ENCODE data around the gene C4orf17.

Gene C4orf17

DNA sequence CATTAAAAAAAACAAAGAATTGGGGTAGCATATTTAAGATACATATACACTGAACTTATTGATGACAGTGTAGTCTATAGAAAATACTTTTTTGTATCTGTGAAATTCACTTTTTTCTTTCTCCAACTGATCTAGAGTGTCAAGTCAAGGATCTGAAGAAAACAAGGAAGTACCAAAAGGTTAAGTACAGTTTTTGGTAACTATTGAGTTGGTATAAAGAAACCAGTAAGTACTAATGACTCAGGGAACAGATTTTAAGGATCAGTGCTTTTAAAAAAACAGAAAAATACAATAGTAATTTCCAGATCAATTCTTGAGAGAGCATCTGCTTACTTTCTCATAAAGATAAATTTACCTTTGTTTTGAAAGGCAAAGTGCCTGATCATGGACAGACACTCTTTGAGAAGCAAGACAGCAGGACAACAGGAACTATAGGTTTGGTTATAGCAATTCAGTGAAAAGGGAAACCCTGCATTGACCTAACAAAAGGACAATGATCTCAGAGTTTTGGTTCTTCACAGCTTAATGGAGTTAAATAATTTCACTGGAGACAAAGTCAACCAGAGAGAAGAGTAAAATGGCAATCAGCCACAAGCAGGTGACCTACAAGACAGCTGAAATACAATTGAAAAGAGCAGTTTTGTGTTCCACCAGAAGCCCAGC, 29.6 kb downstream of the C4orf17 start:
- no peak for DNase-seq

DNA sequence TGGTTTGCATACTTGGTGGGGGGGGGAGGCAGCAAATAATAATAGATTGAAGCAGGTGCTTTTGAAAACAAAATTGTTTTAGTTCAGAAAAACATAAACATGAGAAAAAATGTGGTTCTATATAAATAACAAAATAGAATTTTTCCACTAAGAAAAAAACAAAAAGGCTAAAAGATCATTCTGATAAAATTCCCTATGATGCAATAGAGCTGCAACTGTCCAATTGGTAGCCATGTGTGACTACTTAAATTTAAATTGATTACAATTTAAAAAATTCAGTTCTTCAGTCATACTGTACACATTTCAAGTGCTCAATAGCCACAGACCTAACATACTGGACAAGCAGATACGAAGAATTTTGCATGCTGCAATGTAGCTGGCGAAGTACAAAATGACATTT, 42.1 kb downstream of the C4orf17 start:
- DNase-seq, result no peak

DNA sequence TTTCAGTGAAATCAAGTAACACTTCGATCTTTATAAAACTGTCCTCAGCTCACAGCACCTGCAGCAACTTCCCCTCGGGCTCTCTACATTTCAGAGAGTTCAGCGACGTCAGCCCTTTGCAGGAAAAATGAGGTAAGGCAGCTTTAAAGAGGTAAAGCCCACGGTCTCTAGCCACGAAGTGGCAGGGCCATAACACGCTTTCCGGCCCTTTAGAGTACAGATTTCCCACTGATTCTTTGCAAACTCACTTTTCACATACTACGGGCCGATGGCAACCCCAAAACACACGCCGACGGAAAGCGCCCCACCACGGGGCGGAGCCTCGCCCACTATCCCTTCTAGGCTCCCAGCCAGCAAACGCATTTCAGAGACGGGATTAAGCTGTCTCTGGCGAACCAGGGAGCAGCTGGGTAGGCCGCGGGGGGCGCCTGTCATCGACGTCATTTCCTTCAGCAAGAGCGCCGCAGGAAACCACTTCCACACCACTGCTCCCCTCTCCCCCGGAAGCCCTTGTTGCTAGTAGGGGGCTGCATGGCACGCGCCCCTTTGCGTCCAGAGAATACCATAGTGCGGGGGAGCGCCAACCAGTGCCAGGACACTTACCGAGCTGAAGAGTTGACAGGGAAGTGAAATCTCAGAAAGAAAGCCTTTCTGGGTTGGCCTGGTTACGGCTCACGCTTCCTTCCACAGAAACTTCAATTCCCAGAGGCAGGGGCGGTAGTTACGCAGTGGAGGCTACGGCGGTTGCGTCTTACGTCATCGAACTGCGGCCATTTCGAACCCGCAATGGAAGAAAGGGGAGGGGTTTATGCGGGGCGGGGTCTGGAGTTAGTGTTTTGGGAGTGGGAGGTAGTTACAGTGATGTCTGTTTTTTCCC, 52.7 kb downstream of the C4orf17 start, which contains the start of gene TRMT10A:
TSS of gene TRMT10A (minus strand) at position 730 of the 877 bp plus-strand sequence. CDS start 4,701 bp downstream, outside the sequence.
- DNase-seq, result peak; percentile 91

DNA sequence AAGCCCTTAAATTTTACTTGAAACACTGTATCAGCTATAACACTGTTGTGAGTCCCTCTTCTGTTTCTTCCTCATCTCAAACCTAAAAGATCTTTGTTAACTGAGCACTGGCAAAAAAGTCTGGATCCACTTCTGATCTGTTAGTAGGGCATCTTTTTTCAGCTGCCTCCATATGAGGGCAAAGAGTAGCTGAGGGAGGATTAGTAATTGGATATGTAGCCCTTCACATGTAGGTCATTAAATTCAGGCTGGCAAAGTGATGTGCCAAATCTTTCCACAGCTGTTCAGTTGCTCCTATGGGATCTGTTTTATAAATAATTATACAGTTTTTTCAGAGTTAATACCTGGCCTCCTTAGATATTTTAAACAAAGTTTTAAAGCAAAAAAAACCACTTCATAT, 54.1 kb downstream of the C4orf17 start:
- no peak for DNase-seq

DNA sequence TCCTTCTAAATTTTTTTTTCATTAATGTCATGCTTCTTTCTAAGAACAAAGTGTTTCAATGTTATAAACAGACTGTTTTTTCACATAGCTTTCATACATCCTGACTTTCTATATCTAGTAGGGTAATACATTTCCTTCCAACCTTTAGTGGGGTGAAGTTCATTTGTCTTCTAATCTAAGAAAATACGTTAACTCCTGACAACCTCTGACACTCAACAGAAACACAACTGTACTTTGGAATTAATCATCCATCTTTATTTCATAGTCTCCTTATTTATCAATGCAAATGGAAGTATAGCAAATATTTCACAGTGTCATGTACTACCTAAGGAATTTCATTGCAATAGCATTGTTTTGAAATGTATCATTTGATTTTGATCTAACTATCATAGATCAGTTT, 61.1 kb downstream of the C4orf17 start:
- no peak for DNase-seq

DNA sequence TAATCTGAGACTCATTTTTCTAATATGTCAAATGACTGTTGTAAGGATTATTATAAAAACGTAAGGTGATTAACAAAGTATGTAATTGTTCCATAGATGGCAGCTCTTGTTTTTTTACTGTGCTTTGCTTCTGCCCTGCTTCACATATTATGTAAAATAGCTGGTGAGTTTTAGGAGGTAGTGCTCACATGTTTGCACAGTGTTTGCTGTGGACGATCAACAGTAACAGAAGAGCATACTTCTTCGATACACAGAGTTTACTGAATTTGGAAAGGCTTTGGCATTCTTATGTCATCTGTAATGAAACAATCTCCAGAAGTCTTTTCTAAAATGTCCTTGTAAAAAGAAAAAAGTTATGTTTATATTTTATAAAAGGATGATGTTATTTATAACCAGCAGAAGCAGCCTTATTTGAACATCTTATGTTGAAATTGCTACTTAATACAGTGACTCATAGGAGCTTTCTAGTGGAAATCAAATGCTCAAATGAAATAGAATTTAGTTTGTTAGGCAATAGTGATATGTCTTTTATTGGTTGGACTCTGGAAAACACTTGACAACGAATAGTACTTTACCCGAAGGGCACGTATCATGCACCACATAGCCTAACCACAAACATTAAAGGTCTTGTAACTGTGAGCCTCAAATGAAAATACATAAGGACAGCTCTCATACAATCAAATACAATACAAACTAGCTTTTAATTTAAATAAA, 61.9 kb downstream of the C4orf17 start:
- DNase-seq, result no peak

DNA sequence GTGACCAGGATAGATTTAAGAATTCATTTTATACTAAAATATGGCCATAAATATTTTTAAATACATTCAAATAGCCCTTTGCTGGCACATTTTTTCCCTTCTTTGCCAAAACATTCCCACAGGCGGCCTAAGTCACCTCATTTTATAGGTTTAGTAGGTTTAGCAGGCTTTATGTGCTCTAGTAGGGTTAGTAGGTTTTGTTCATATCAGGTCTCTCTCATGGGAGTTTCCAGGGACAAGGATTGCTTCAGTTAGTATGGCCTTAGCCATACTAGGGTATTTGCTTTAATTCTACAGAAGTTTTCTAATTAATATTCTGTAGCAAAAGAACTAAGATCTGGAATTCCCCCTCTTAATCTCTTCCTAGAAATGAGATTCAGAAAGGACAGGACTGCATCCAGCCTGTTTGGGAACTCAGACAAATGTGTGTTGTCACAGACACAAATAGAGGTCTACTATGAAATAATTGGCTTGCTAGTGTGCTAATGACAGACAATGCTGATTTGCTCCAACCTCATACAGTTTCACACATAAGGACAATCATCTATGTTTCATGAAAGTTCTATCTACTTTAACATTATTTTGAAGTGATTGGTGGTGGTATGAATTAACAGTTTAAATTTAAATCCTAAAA, 63.0 kb downstream of the C4orf17 start:
- DNase-seq, result no peak

DNA sequence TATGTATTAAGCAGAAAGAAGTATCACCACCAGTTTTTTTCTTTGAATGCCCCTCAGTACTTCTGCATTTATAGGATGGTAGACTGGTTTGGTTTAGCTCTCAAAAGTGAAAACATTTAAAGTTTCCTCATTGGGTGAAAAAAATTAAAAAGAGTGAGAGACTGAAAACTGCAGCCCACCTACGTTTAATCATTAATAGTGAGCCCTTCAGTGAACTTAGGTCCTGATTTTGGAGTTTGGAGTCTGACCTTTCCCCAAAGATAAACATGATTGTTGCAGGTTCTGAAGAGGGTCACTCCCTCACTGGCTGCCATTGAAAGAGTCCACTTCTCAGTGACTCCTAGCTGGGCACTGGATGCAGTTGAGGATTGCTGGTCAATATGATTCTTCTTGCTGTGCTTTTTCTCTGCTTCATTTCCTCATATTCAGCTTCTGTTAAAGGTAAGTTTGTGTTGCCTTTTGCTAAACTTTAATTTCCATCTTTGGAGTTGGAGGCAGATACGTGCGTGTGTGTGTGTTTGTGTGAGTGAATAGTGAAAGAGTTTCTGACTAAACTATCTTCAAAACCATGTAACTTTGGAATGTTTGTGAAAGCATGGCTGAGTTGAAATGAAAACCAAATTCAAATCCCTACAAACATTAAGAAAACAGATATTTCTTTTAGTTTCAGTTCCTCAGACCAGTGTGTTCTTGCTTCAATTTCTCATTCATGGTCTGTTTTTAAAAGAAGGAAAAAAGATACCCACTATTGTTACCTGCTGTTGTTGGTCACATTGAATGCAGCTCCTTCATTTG, 63.9 kb downstream of the C4orf17 start, which contains the start of gene MTTP:
TSS of gene MTTP (plus strand) at position 295 of the 795 bp plus-strand sequence. CDS start at position 381, 86 bp downstream.
- no peak for DNase-seq

DNA sequence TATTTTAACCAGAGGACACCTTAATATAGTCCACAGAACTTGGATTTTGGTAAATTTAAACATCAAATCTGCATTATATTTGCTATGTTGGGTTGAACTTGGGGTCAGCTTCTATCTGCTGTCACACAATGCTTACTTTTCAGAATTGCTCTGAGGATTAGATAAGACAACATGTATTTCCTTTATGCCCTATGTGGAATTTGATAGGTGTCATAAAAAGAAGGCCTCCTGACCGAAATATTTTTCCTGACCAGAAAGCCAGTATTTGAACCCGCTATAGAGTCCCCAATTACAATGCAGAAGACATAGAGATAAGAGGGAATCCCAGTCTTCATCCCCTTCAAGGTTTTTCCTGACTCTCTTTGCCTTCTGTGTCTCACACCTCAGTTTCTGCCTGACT, 67.9 kb downstream of the C4orf17 start:
- DNase-seq, result no peak

DNA sequence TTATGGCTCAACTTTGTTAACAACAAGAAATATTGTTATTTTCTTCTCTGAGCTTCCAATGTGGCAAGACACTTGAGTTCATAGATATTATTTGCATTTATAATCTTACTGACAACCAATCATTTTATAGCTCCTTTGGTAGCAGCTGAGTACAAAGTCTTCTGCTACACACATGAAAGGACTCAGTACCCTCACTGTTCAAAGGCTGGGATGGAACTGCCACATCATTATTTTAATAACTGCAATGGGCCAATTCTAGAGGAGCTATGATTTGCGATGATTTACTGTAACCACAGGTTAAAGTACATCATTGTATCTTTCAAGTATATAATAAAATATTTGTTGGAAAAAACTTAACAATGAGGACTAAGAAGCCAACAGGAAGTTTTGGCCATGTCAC, 74.7 kb downstream of the C4orf17 start:
- DNase-seq, result no peak

DNA sequence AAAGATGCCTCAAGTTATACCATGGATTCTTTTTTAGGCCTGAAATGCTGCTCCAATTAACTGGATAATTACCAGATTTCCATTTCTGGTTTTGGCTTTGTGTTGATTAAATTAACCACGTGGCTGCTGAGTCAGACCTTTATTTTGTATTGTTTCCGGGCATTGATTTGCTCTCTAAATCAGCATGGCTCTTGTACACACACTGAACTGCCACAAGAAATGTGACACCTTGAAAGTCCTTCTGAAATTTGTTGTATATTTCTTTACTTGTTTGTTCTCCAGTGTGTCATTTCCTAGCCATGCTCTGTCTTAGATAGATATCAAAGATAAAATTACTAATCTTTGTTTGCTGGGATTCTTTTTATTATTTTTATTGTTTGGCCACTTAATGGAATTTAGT, 75.5 kb downstream of the C4orf17 start:
- no peak for DNase-seq

DNA sequence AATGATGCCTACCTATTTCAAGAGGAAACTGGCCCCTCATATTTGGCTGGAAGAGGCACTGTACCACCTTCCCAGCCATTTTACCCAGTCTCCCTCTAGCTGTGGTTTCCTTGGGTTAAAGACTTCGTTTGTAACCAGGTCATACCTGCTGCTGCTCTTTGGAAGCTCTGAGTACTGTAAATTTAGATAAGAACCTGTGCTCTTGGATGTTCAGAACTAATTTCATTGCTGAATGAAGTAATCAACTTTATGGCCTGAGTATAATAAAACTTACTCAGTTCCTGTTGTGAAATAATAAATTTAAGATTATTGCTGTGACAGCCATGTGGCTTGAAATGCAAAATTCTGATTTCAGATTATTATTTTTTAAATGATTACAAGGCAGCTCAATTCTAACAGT, 76.0 kb downstream of the C4orf17 start:
- DNase-seq, result no peak

DNA sequence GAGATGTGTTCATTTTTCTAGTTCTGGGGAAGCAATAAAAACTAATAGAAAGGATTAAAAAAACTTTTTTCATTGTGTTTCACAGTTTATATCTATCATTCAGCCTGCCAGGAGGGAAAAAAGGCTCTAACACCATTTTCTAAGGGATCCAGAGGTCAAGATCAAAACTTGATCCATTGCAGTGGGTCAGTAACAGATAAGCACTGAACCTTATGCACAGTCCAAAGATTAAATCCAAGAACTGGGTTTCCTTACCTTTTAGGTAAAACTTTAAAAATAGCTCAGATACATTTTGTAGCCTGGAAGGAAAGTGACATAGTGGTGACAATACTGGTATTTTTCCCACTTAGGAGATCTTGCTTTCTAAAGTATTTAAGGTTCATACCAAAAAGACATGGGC, 76.5 kb downstream of the C4orf17 start:
- DNase-seq, result no peak

DNA sequence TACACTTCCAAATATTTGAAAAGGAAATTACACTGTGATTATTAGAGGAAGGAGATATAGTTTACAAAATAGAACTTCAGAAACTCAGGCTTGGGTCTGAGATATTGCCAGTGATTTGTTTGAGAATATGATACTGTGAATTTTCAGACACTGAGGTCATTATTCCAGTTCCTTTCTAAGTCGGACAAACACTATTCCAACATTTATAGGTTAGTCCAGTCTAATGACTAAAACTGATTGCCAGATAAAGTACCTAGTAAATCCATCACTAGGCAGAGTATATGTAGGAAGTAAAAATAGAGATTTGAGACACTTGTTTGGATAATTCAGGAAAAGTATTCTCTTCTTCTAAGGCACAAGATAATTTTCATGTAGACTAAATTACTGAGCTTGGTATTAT, 77.0 kb downstream of the C4orf17 start:
- DNase-seq, result no peak

DNA sequence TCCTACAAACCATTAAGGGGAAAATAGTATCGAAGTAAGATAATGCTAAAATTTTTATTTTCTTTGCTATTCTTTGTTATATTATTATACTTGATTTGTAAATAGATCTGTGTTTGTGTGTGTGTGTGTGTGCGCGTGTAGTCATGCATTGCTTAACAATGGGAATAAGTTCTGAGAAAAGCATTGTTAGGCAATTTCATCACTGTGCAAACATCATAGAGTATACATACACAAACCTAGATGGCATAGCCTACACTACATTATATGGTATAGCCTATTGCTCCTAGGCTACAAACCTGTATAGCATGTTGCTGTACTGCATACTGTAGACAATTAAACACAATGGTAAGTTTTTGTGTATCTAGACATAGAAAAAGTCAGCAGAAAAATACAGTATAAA, 80.9 kb downstream of the C4orf17 start:
- no peak for DNase-seq
